ENCODE measurements around the gene EFNA2. TPM values are rescaled to one million over a fixed set of nuclear protein-coding genes. Genes with fewer than 3 reads are reported as not detected.

EFNA2 gene
- total RNA-seq, 1 donor from 2014 or later: not detected

- intact Hi-C loops (cut with micrococcal nuclease): no loop called here
- ChIA-PET POLR2A (interaction anchor here (0.8 to 10.1 kb wide), 2 partner anchors 26 to 375 kb away, joined by 3 to 824 read pairs; partner anchors contain the start of gene CIRBP), CTCF (no interaction called here)
- DNase-seq (no peak), ATAC-seq (ENCODE audit: low read depth) (no peak)
- H3K36me3 Mint-ChIP-seq (ENCODE audit: low read depth): no peaks in the 10 kb centered on the region
- H3K4me3 Mint-ChIP-seq: peak overlapping the region; percentile 79
- TF ChIP-seq, protein P1, sequence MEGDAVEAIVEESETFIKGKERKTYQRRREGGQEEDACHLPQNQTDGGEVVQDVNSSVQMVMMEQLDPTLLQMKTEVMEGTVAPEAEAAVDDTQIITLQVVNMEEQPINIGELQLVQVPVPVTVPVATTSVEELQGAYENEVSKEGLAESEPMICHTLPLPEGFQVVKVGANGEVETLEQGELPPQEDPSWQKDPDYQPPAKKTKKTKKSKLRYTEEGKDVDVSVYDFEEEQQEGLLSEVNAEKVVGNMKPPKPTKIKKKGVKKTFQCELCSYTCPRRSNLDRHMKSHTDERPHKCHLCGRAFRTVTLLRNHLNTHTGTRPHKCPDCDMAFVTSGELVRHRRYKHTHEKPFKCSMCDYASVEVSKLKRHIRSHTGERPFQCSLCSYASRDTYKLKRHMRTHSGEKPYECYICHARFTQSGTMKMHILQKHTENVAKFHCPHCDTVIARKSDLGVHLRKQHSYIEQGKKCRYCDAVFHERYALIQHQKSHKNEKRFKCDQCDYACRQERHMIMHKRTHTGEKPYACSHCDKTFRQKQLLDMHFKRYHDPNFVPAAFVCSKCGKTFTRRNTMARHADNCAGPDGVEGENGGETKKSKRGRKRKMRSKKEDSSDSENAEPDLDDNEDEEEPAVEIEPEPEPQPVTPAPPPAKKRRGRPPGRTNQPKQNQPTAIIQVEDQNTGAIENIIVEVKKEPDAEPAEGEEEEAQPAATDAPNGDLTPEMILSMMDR (IDR thresholded peaks at IDR 0.05): no peak
- H3K9me3 Mint-ChIP-seq: no peaks in the 10 kb centered on the region
- H3K27ac Mint-ChIP-seq: no peak overlapping the region
- H3K27me3 Mint-ChIP-seq: peaks cover 7% of the 10 kb centered on the region
- peaks cover 40% of the 10 kb centered on the region for H3K4me1 Mint-ChIP-seq
Observed at GRCh38 chr19:1238369-1239303, 47.0 kb upstream of the EFNA2 start.

DNA sequence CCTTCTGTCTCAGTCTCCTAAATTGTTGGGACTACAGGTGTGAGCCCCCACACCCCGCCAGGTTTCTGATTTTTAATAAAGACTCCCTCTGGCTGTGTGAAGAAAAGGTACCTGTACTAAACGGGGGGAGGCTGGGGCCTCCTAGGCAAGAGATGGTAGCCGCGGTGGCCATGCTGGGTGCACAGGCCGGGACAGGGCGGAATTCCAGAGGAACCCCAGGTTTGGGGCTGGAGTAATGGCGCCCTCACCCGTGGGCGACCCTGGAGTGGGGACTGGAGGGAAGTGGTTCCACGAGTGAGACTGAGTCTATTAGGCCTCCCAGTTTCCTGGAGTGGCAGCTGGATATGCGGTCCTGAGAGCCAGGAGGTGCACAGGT lies 46.3 kb upstream of the EFNA2 start:
- DNase-seq (no peak), ATAC-seq (ENCODE audit: low read depth) (no peak)
- Mint-ChIP-seq H3K4me1 (peaks cover 40% of the 10 kb centered on the region), H3K9me3 (no peaks in the 10 kb centered on the region), H3K27me3 (peaks cover 7% of the 10 kb centered on the region), H3K36me3 (ENCODE audit: low read depth) (no peaks in the 10 kb centered on the region), H3K27ac (no peak overlapping the region), H3K4me3 (peak overlapping the region; percentile 79)
- CTCF ChIA-PET: no interaction called here
- intact Hi-C loops (cut with micrococcal nuclease): no loop called here
- POLR2A ChIA-PET: interaction anchor here (10.1 kb wide), 1 partner anchor 25 kb away, joined by 824 read pairs; the partner anchor contains the start of gene CIRBP
- TF ChIP-seq, protein P1 (IDR thresholded peaks at IDR 0.05): no peak

DNA sequence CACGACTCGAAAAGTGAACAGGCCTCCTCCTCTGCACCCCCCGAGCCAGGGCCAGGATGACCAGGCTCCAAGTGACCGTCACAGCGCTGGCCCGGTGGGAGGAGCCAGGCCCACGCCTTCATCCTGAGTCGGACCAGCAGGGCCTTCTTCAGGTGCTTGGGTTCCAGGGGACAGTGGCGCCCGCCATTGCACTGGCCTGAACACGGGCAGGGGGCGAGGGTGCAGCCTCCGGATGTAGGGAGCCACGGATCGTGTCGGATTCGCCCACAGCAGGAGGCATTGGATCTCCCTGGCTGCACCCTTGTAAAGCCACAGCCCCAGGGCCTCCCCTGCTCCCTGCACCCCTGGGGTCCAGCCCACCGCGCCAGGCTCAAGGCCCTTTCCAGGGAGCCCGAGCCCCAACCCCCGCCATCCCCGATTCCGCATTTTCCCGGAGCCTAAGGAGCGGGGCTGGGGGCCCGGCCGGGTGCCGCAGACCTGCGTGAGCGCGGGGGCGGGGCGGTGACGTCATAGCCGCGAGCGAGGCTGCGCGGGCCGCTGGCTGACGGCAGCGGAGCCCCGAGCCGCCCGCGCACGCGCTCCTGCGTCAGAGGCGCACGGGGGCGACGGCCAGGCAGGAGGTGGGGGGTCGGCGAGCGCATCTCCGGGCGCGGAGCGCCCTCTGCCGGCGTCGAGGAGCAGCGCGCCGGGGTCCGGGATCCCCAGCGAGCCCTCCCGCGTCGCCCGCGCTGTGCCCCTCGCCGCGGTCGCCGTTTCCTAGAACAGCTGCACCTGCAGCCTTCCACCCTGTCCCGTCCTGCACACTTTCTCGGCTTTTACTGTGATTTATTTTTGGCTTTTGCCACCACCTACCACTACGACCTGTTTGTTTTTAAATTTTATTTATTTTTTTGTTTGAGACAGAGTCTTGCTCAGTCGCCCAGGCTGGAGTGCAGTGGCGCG lies 45.6 kb upstream of the EFNA2 start:
- peak; percentile 50 for ATAC-seq (ENCODE audit: low read depth)
- peak; percentile 93 for DNase-seq
- Mint-ChIP-seq H3K27ac (no peak overlapping the region), H3K4me3 (peak overlapping the region; percentile 79), H3K9me3 (no peaks in the 10 kb centered on the region), H3K27me3 (peaks cover 7% of the 10 kb centered on the region), H3K4me1 (peaks cover 45% of the 10 kb centered on the region), H3K36me3 (ENCODE audit: low read depth) (peaks cover 2% of the 10 kb centered on the region)
- ChIA-PET CTCF (interaction anchor here (0.7 to 6.1 kb wide), 3 partner anchors 25 to 1582 kb away, joined by 3 to 540 read pairs (median 10); partner anchors contain the start of gene CIRBP), POLR2A (interaction anchor here (0.5 to 10.1 kb wide), 8 partner anchors 24 to 332 kb away, joined by 3 to 824 read pairs (median 4); partner anchors contain the start of genes CIRBP, RNU6-2 and WDR18)
- intact Hi-C loops (cut with micrococcal nuclease): loop anchor here (1.0 to 10.0 kb wide), 4 partner anchors 127 to 575 kb away; partner anchors contain the start of genes RNF126 and WDR18
- TF ChIP-seq, protein P1 (IDR thresholded peaks at IDR 0.05): no peak

DNA sequence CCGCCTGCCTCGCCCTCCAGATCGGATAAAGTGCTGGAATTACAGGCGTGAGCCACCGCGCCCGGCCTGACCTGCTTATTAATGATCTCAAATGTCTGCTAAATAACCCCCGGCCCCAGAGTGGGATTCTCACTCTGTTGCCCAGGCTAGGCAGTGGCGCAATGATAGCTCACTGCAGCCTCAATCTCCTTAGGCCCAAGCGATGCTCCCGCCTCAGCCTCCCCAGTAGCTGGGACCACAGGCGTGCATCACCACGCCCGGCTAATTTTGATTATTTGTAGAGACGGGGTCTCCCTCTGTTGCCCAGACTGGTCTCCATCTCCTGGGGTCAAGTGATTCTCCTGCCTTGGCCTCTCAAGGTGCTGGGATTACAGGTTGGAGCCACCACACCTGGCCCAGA lies 44.7 kb upstream of the EFNA2 start:
- peaks cover 7% of the 10 kb centered on the region for H3K27me3 Mint-ChIP-seq
- ChIA-PET CTCF (interaction anchor here (0.7 to 6.1 kb wide), 3 partner anchors 24 to 1581 kb away, joined by 3 to 540 read pairs (median 10); partner anchors contain the start of gene CIRBP), POLR2A (interaction anchor here (0.5 to 10.1 kb wide), 8 partner anchors 23 to 333 kb away, joined by 3 to 824 read pairs (median 4); partner anchors contain the start of genes CIRBP, RNU6-2 and WDR18)
- H3K4me3 Mint-ChIP-seq: peak overlapping the region; percentile 86
- H3K36me3 Mint-ChIP-seq (ENCODE audit: low read depth): peaks cover 2% of the 10 kb centered on the region
- ATAC-seq (ENCODE audit: low read depth): no peak
- TF ChIP-seq, protein P1 (IDR thresholded peaks at IDR 0.05): no peak
- peaks cover 50% of the 10 kb centered on the region for H3K4me1 Mint-ChIP-seq
- H3K27ac Mint-ChIP-seq: no peak overlapping the region
- H3K9me3 Mint-ChIP-seq: no peaks in the 10 kb centered on the region
- intact Hi-C loops (cut with micrococcal nuclease): loop anchor here (1.0 to 10.0 kb wide), 8 partner anchors 128 to 576 kb away; partner anchors contain the start of genes POLR2E, PTBP1, RNF126 and RNU6-2
- no peak for DNase-seq
